HCT116 (cell line): Measurements from ENCODE around the gene BTBD3.

Source experiments
- CEBPB ChIP-seq: IDR thresholded peaks from 2 replicates; pipeline ENCODE4 v1.6.1; 2012; ENCODE audit warnings: low read depth
- CTCF ChIP-seq, 3 experiments: fragments of 200-600 bp in 1 of 3; sonication (generic) in 1 of 3; IDR thresholded peaks in 2 of 3; conservative IDR thresholded peaks in 1 of 3; 2 replicates each; pipeline ENCODE4 v1.5.1; 2012 to 2017; ENCODE audit warnings: low read depth in 2 of 3, low read length in 2 of 3, antibody characterized with exemption in 1 of 3, borderline replicate concordance in 1 of 3, control low read depth in 1 of 3, mild to moderate bottlenecking in 1 of 3, mixed read lengths in 1 of 3, mixed run types in 1 of 3, moderate library complexity in 1 of 3; ENCODE audit not compliant: insufficient read depth in 1 of 3
- JUND ChIP-seq: IDR thresholded peaks from 2 replicates; pipeline ENCODE4 v1.6.1; 2012
- POLR2A ChIP-seq: IDR thresholded peaks from 2 replicates; pipeline ENCODE4 v1.7.0; 2011; ENCODE audit warnings: borderline replicate concordance; ENCODE audit not compliant: insufficient read depth, insufficient read length; ENCODE audit errors: extremely low read depth
- RAD21 ChIP-seq: IDR thresholded peaks from 2 replicates; pipeline ENCODE4 v1.6.1; 2012; ENCODE audit warnings: low read depth, mild to moderate bottlenecking
- REST ChIP-seq: IDR thresholded peaks from 2 replicates; pipeline ENCODE4 v1.6.1; 2012; ENCODE audit warnings: low read depth
- YY1 ChIP-seq: IDR thresholded peaks from 2 replicates; pipeline ENCODE4 v1.6.1; 2011; ENCODE audit warnings: low read length, low read depth, moderate library complexity, mild to moderate bottlenecking; ENCODE audit not compliant: insufficient replicate concordance; ENCODE audit errors: extremely low read depth
- ZNF274 ChIP-seq: fragments of 200-500 bp; sonication (Bioruptor generic); IDR thresholded peaks from 2 replicates; pipeline ENCODE4 v1.6.1; 2014; ENCODE audit warnings: mild to moderate bottlenecking, low read depth, low read length, inconsistent platforms

GRCh38 chr20:11918391-11918845 lies 725 bp downstream of the BTBD3 start:
- TF ChIP-seq POLR2A, result no peak
- TF ChIP-seq REST, result no peak
- TF ChIP-seq JUND, result no peak
- no peak for TF ChIP-seq CTCF (IDR thresholded peaks at IDR 0.05 in 2 of 3, conservative IDR thresholded peaks at IDR 0.05 in 1 of 3; ENCODE audit: borderline replicate concordance in 1 of 3, insufficient read depth in 1 of 3, low read depth in 2 of 3, low read length in 2 of 3)
- no peak for TF ChIP-seq ZNF274
- TF ChIP-seq RAD21, result no peak
- no peak for TF ChIP-seq CEBPB
- no peak for TF ChIP-seq YY1
